ENCODE measurements around the gene DIP2B. TPM values are rescaled to one million over a fixed set of nuclear protein-coding genes. Genes with fewer than 3 reads are reported as not detected.

The DIP2B gene
- polyA plus RNA-seq, 1 donor from 2014 or later, result 44.0 TPM

GRCh38 chr12:50545786-50546185, 41.0 kb downstream of the DIP2B start:
- Histone ChIP-seq H3K9me3 (ENCODE audit: low read length) (no peaks in the 10 kb centered on the region), H3K27me3 (ENCODE audit: insufficient read depth, low read depth, low read length) (no peaks in the 10 kb centered on the region), H3K36me3 (ENCODE audit: insufficient read depth, low read length) (no peaks in the 10 kb centered on the region), H3K4me3 (ENCODE audit: low read length) (no peak overlapping the region), H3K4me2 (ENCODE audit: low read length) (no peak overlapping the region), H2AFZ (ENCODE audit: low read depth, low read length) (no peak overlapping the region), H3K9ac (ENCODE audit: low read length) (no peak overlapping the region), H3K79me2 (replicated peaks; ENCODE audit: insufficient read depth, low read length) (peaks cover 33% of the 10 kb centered on the region), H3K27ac (ENCODE audit: low read length) (no peak overlapping the region), H4K20me1 (ENCODE audit: insufficient read depth) (no peaks in the 10 kb centered on the region), H3F3A (ENCODE audit: insufficient read depth, low read length, poor library complexity, severe bottlenecking) (no peaks in the 10 kb centered on the region), H3K9me2 (ENCODE audit: insufficient read depth, low read length) (no peaks in the 10 kb centered on the region)
- TF ChIP-seq SMC3 (conservative IDR thresholded peaks at IDR 0.05; ENCODE audit: poor library complexity) (no peak), EZH2 (IDR thresholded peaks at IDR 0.05; ENCODE audit: borderline replicate concordance, insufficient read depth, low read length, poor library complexity, severe bottlenecking) (no peak), EP300 (conservative IDR thresholded peaks at IDR 0.05; ENCODE audit: poor library complexity, severe bottlenecking) (no peak), CTCF (IDR thresholded peaks at IDR 0.05; ENCODE audit: poor library complexity, severe bottlenecking) (no peak), TAF1 (IDR thresholded peaks at IDR 0.05; ENCODE audit: low read depth) (no peak), POLR2AphosphoS5 (IDR thresholded peaks at IDR 0.05) (no peak), MXI1 (conservative IDR thresholded peaks at IDR 0.05; ENCODE audit: poor library complexity, severe bottlenecking) (no peak), RAD21 (conservative IDR thresholded peaks at IDR 0.05) (no peak), REST (IDR thresholded peaks at IDR 0.05; ENCODE audit: borderline replicate concordance) (no peak)

GRCh38 chr12:50546441-50547318, 41.9 kb downstream of the DIP2B start:
- Histone ChIP-seq H3K4me3 (ENCODE audit: low read length) (no peak overlapping the region), H3K9me2 (ENCODE audit: insufficient read depth, low read length) (no peaks in the 10 kb centered on the region), H3K9me3 (ENCODE audit: low read length) (no peaks in the 10 kb centered on the region), H2AFZ (ENCODE audit: low read depth, low read length) (no peak overlapping the region), H3K27ac (ENCODE audit: low read length) (no peak overlapping the region), H3K79me2 (replicated peaks; ENCODE audit: insufficient read depth, low read length) (peaks cover 24% of the 10 kb centered on the region), H4K20me1 (ENCODE audit: insufficient read depth) (no peaks in the 10 kb centered on the region), H3K9ac (ENCODE audit: low read length) (no peak overlapping the region), H3K4me2 (ENCODE audit: low read length) (no peak overlapping the region), H3F3A (ENCODE audit: insufficient read depth, low read length, poor library complexity, severe bottlenecking) (no peaks in the 10 kb centered on the region), H3K36me3 (ENCODE audit: insufficient read depth, low read length) (no peaks in the 10 kb centered on the region), H3K27me3 (ENCODE audit: insufficient read depth, low read depth, low read length) (no peaks in the 10 kb centered on the region)
- no peak for TF ChIP-seq POLR2AphosphoS5 (IDR thresholded peaks at IDR 0.05)
- no peak for TF ChIP-seq REST (IDR thresholded peaks at IDR 0.05; ENCODE audit: borderline replicate concordance)
- TF ChIP-seq EP300 (conservative IDR thresholded peaks at IDR 0.05; ENCODE audit: poor library complexity, severe bottlenecking), result no peak
- TF ChIP-seq MXI1 (conservative IDR thresholded peaks at IDR 0.05; ENCODE audit: poor library complexity, severe bottlenecking), result no peak
- TF ChIP-seq EZH2 (IDR thresholded peaks at IDR 0.05; ENCODE audit: borderline replicate concordance, insufficient read depth, low read length, poor library complexity, severe bottlenecking), result no peak

Data from neural cell (in vitro differentiated cells).